Measurements from ENCODE around the gene RABIF. TPM values are rescaled to one million over a fixed set of nuclear protein-coding genes. Genes with fewer than 3 reads are reported as not detected.

Gene RABIF
- total RNA-seq, 1 experiment from 2014 or later: 9.6 TPM

DNA sequence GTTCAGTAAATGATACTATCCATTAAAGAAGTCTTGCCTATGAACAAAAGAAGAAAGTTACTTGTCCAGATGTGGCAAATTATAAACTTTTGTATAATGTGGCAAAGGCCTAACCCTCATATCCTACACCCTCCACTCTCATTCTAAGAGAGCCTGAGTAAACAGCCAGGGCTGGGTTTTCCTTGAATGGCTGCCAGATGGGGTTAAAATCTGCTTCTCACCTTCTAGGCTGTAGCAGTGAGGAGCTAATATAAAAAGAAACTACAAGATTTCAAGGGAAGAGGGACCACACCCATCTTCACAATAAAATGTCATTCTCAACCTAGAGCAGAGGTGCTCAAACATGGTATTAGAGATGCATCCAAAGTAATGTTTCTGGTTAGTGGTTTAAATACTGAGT lies 8.9 kb downstream of the RABIF start:
- Histone ChIP-seq H3K9me3 (no peaks in the 10 kb centered on the region), H3K4me1 (no peaks in the 10 kb centered on the region), H3K36me3 (ENCODE audit: control insufficient read depth, insufficient read depth, low read length) (no peaks in the 10 kb centered on the region), H3K4me3 (ENCODE audit: low read depth, low read length) (no peak overlapping the region), H3K27me3 (replicated peaks; ENCODE audit: control insufficient read depth, insufficient read depth, low read length) (no peaks in the 10 kb centered on the region)
- POLR2A ChIA-PET: no interaction called here
- BruUV-seq (replicated peaks): no TSS peak
- CTCF ChIA-PET: interaction anchor here (0.6 kb wide), 1 partner anchor 25 kb away, joined by 4 read pairs; no protein-coding TSS in a partner anchor
- H3K36me3 Mint-ChIP-seq (ENCODE audit: insufficient read depth, unreplicated experiment): peaks cover 12% of the 10 kb centered on the region
- H3K27me3 Mint-ChIP-seq (ENCODE audit: insufficient read depth, unreplicated experiment): no peaks in the 10 kb centered on the region
- intact Hi-C loops (cut with micrococcal nuclease; ENCODE audit: unreplicated experiment): no loop called here
- H3K9me3 Mint-ChIP-seq (ENCODE audit: unreplicated experiment): no peaks in the 10 kb centered on the region
- no peak for DNase-seq
- no peak overlapping the region for H3K4me3 Mint-ChIP-seq (ENCODE audit: unreplicated experiment)
- no peaks in the 10 kb centered on the region for H3K4me1 Mint-ChIP-seq (ENCODE audit: low read depth, unreplicated experiment)
- TF ChIP-seq, protein P1, sequence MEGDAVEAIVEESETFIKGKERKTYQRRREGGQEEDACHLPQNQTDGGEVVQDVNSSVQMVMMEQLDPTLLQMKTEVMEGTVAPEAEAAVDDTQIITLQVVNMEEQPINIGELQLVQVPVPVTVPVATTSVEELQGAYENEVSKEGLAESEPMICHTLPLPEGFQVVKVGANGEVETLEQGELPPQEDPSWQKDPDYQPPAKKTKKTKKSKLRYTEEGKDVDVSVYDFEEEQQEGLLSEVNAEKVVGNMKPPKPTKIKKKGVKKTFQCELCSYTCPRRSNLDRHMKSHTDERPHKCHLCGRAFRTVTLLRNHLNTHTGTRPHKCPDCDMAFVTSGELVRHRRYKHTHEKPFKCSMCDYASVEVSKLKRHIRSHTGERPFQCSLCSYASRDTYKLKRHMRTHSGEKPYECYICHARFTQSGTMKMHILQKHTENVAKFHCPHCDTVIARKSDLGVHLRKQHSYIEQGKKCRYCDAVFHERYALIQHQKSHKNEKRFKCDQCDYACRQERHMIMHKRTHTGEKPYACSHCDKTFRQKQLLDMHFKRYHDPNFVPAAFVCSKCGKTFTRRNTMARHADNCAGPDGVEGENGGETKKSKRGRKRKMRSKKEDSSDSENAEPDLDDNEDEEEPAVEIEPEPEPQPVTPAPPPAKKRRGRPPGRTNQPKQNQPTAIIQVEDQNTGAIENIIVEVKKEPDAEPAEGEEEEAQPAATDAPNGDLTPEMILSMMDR (IDR thresholded peaks at IDR 0.05; ENCODE audit: insufficient read depth in 1 of 2, low read depth in 1 of 2, low read length in 1 of 2, severe bottlenecking in 1 of 2, unreplicated experiment in 1 of 2): no peak
- no peak overlapping the region for H3K27ac Mint-ChIP-seq (ENCODE audit: unreplicated experiment)

DNA sequence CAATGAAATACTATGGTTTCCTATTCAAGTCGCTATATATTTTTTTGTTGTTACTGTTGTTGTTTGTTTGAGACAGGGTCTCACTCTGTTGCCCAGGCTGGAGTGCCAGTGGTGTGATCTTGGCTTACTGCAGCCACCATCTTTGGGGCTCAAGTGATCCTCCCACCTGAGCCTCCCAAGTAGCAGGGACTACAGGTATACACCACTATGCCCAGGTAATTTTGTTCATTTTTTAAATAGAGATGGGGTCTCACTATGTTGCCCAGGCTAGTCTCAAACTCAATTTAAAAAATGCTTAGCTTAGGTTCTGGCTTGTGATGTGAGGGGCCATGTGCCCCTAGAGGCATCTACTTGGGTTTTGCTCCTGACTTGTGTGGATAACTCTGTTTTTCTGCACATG lies 9.8 kb downstream of the RABIF start:
- no peak for DNase-seq
- TF ChIP-seq, protein P1 (IDR thresholded peaks at IDR 0.05; ENCODE audit: insufficient read depth in 1 of 2, low read depth in 1 of 2, low read length in 1 of 2, severe bottlenecking in 1 of 2, unreplicated experiment in 1 of 2): no peak
- POLR2A ChIA-PET: no interaction called here
- BruUV-seq (replicated peaks): no TSS peak
- Mint-ChIP-seq H3K4me3 (ENCODE audit: unreplicated experiment) (no peak overlapping the region), H3K4me1 (ENCODE audit: low read depth, unreplicated experiment) (no peaks in the 10 kb centered on the region), H3K27ac (ENCODE audit: unreplicated experiment) (no peak overlapping the region), H3K36me3 (ENCODE audit: insufficient read depth, unreplicated experiment) (peaks cover 17% of the 10 kb centered on the region), H3K27me3 (ENCODE audit: insufficient read depth, unreplicated experiment) (no peaks in the 10 kb centered on the region), H3K9me3 (ENCODE audit: unreplicated experiment) (no peaks in the 10 kb centered on the region)
- intact Hi-C loops (cut with micrococcal nuclease; ENCODE audit: unreplicated experiment): no loop called here
- CTCF ChIA-PET: no interaction called here
- H3K9me3 ChIP-seq: no peaks in the 10 kb centered on the region
- H3K36me3 ChIP-seq (ENCODE audit: control insufficient read depth, insufficient read depth, low read length): no peaks in the 10 kb centered on the region
- H3K27me3 ChIP-seq (replicated peaks; ENCODE audit: control insufficient read depth, insufficient read depth, low read length): no peaks in the 10 kb centered on the region
- H3K4me3 ChIP-seq (ENCODE audit: low read depth, low read length): no peak overlapping the region
- H3K4me1 ChIP-seq: no peaks in the 10 kb centered on the region

DNA sequence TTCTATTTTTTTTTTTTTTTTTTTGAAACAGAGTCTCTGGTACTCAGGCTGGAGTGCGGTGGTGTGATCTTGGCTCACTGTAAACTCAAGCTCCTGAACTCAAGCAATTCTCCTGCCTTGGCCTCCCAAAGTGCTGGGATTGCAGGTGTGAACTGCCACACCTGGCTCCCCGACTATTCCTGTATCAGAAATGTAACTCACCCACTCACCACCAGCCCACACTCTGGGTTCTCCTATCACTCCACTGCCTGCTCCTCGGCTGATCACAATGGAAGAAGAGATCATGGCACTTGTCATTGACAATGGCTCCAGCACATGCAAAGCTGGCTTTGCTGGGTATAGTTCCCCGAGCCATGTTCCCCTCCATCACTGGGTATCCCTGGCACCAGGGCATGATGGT lies 15.9 kb downstream of the RABIF start:
- Histone ChIP-seq H3K4me1 (no peaks in the 10 kb centered on the region), H3K36me3 (ENCODE audit: control insufficient read depth, insufficient read depth, low read length) (0 out of 2 replicates have a peak, but pooled peaks cover 2% of the 10 kb centered on the region), H3K27me3 (replicated peaks; ENCODE audit: control insufficient read depth, insufficient read depth, low read length) (no peaks in the 10 kb centered on the region), H3K9me3 (no peaks in the 10 kb centered on the region), H3K4me3 (ENCODE audit: low read depth, low read length) (no peak overlapping the region)
- ChIA-PET POLR2A (interaction anchor here (0.5 kb wide), 1 partner anchor 99 kb away, joined by 5 read pairs; no protein-coding TSS in a partner anchor), CTCF (no interaction called here)
- no peaks in the 10 kb centered on the region for H3K9me3 Mint-ChIP-seq (ENCODE audit: unreplicated experiment)
- DNase-seq: no peak
- intact Hi-C loops (cut with micrococcal nuclease; ENCODE audit: unreplicated experiment): no loop called here
- H3K4me1 Mint-ChIP-seq (ENCODE audit: low read depth, unreplicated experiment): peaks cover 6% of the 10 kb centered on the region
- peaks cover 8% of the 10 kb centered on the region for H3K36me3 Mint-ChIP-seq (ENCODE audit: insufficient read depth, unreplicated experiment)
- BruUV-seq (replicated peaks): no TSS peak
- TF ChIP-seq, protein P1 (IDR thresholded peaks at IDR 0.05; ENCODE audit: insufficient read depth in 1 of 2, low read depth in 1 of 2, low read length in 1 of 2, severe bottlenecking in 1 of 2, unreplicated experiment in 1 of 2): no peak
- no peak overlapping the region for H3K27ac Mint-ChIP-seq (ENCODE audit: unreplicated experiment)
- no peak overlapping the region for H3K4me3 Mint-ChIP-seq (ENCODE audit: unreplicated experiment)
- no peaks in the 10 kb centered on the region for H3K27me3 Mint-ChIP-seq (ENCODE audit: insufficient read depth, unreplicated experiment)
